HEK293 (cell line): ENCODE results near the gene DYNLRB1.

ENCODE experiments used
- KLF16 ChIP-seq: fragments of 450-650 bp; formaldehyde crosslinking; IDR thresholded peaks from 2 replicates; pipeline ENCODE4 v1.5.1; 2017; ENCODE audit warnings: missing biosample characterization, missing genetic modification characterization
- KLF7 ChIP-seq: fragments of 450-650 bp; formaldehyde crosslinking; IDR thresholded peaks from 2 replicates; pipeline ENCODE4 v1.5.1; 2016; ENCODE audit warnings: missing biosample characterization, missing genetic modification characterization, borderline replicate concordance
- WT1 ChIP-seq: fragments of 450-650 bp; formaldehyde crosslinking; IDR thresholded peaks from 2 replicates; pipeline ENCODE4 v1.5.1; 2016; ENCODE audit warnings: missing biosample characterization, missing genetic modification characterization
- ZFP37 ChIP-seq: fragments of 450-650 bp; formaldehyde crosslinking; IDR thresholded peaks from 2 replicates; pipeline ENCODE4 v1.5.1; 2016; ENCODE audit warnings: missing biosample characterization, missing genetic modification characterization
- ZNF366 ChIP-seq: fragments of 450-650 bp; formaldehyde crosslinking; conservative IDR thresholded peaks from 2 replicates; pipeline ENCODE4 v1.5.1; 2016; ENCODE audit warnings: missing biosample characterization, missing genetic modification characterization
- ZNF514 ChIP-seq: fragments of 450-650 bp; formaldehyde crosslinking; IDR thresholded peaks from 2 replicates; pipeline ENCODE4 v1.5.1; 2016; ENCODE audit warnings: missing biosample characterization, missing genetic modification characterization
- ZNF544 ChIP-seq: fragments of 450-650 bp; formaldehyde crosslinking; IDR thresholded peaks from 2 replicates; pipeline ENCODE4 v1.5.0; 2017; ENCODE audit warnings: missing biosample characterization, missing genetic modification characterization
- ZNF555 ChIP-seq: fragments of 450-650 bp; formaldehyde crosslinking; conservative IDR thresholded peaks from 2 replicates; pipeline ENCODE4 v1.5.1; 2017; ENCODE audit warnings: missing biosample characterization, mild to moderate bottlenecking, missing genetic modification characterization, inconsistent platforms
- ZNF560 ChIP-seq: fragments of 450-650 bp; formaldehyde crosslinking; IDR thresholded peaks from 2 replicates; pipeline ENCODE4 v1.5.1; 2017; ENCODE audit warnings: missing biosample characterization, missing genetic modification characterization, borderline replicate concordance
- ZNF561 ChIP-seq: fragments of 450-650 bp; IDR thresholded peaks from 2 replicates; pipeline ENCODE4 v1.5.1; 2018; ENCODE audit warnings: missing biosample characterization, missing genetic modification characterization, borderline replicate concordance
- ZNF623 ChIP-seq: fragments of 450-650 bp; formaldehyde crosslinking; IDR thresholded peaks from 2 replicates; pipeline ENCODE4 v1.5.1; 2016; ENCODE audit warnings: missing biosample characterization, missing genetic modification characterization
- ZNF76 ChIP-seq: fragments of 450-650 bp; formaldehyde crosslinking; IDR thresholded peaks from 2 replicates; pipeline ENCODE4; 2016; ENCODE audit warnings: low read depth, missing biosample characterization, missing genetic modification characterization, borderline replicate concordance
- ZNF768 ChIP-seq: fragments of 450-650 bp; formaldehyde crosslinking; IDR thresholded peaks from 2 replicates; pipeline ENCODE4 v1.5.1; 2018; ENCODE audit warnings: missing biosample characterization, mild to moderate bottlenecking, missing genetic modification characterization
- TF ChIP-seq, protein P1 (sequence below): fragments of 450-650 bp; formaldehyde crosslinking; IDR thresholded peaks from 2 replicates; pipeline ENCODE4 v1.5.1; 2016; ENCODE audit warnings: missing biosample characterization, missing genetic modification characterization, borderline replicate concordance
- TF ChIP-seq, protein P2 (sequence below): fragments of 450-650 bp; formaldehyde crosslinking; IDR thresholded peaks from 2 replicates; pipeline ENCODE4 v1.5.1; 2016; ENCODE audit warnings: missing biosample characterization, missing genetic modification characterization, low read depth
- TF ChIP-seq, protein P3 (sequence below): fragments of 450-650 bp; formaldehyde crosslinking; IDR thresholded peaks from 2 replicates; pipeline ENCODE4 v1.5.1; 2016; ENCODE audit warnings: missing biosample characterization, missing genetic modification characterization
- TF ChIP-seq, protein P4 (sequence below): fragments of 450-650 bp; formaldehyde crosslinking; IDR thresholded peaks from 2 replicates; pipeline ENCODE4 v1.5.1; 2016; ENCODE audit warnings: missing biosample characterization, missing genetic modification characterization, borderline replicate concordance
- TF ChIP-seq, protein P5 (sequence below): fragments of 450-650 bp; formaldehyde crosslinking; IDR thresholded peaks from 2 replicates; pipeline ENCODE4 v1.5.1; 2016; ENCODE audit warnings: missing biosample characterization, missing genetic modification characterization, low read depth
- TF ChIP-seq, protein P6 (sequence below): fragments of 450-650 bp; formaldehyde crosslinking; IDR thresholded peaks from 2 replicates; pipeline ENCODE4 v1.5.1; 2017; ENCODE audit warnings: missing biosample characterization, missing genetic modification characterization
- TF ChIP-seq, protein P7 (sequence below): fragments of 450-650 bp; formaldehyde crosslinking; IDR thresholded peaks from 2 replicates; pipeline ENCODE4 v1.5.1; 2017; ENCODE audit warnings: missing biosample characterization, missing genetic modification characterization
- TF ChIP-seq, protein P8 (sequence below): fragments of 450-650 bp; formaldehyde crosslinking; IDR thresholded peaks from 2 replicates; pipeline ENCODE4 v1.5.1; 2017; ENCODE audit warnings: missing biosample characterization, missing genetic modification characterization

The DYNLRB1 gene

DNA sequence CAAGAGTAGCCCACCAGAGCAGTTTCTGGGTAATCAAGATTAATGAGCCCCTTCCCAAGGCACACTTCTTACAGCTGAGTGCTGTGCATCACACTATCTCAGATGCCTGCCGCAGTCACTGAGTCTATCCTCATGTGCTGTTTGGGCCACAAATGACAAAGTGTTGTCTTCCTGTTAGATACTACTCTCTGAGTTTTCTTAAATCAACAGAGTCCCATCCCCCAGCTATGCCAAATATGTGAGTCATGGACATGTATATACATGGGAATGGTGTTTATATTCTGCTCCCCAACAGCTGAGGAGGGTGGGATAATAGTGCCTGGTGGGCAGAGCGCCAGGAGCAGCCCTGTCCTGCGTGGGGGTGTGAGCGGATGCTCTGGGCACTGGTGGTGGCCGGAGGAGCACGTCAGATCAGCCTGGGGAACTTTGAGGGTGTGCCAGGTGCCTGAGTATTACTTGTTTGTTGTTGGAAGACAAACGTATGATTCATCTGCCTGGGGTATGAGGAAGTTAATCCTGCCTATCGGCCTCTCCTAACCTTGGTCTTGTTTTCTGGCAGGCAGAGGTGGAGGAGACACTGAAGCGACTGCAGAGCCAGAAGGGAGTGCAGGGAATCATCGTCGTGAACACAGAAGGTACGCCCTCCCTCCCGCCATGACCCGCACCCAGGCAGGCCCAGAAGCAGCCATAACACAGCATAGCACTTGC is 9.6 kb downstream of the DYNLRB1 start (continued):
- TF ChIP-seq ZNF768 (tag by site-specific recombination) (no peak), ZNF561 (tag by site-specific recombination) (no peak), ZNF544 (no peak), KLF7 (no peak), ZNF555 (tag by site-specific recombination) (no peak), ZNF560 (tag by site-specific recombination) (no peak), ZNF514 (tag by site-specific recombination) (no peak), ZNF76 (no peak), ZFP37 (tag by site-specific recombination) (0 out of 2 replicates have a peak, but pooled peaks have one; percentile 43), ZNF366 (tag by site-specific recombination) (peak; percentile 69), WT1 (peak; percentile 59; the same call in 1 of the 2 replicates), KLF16 (tag by site-specific recombination) (no peak), ZNF623 (tag by site-specific recombination) (no peak)
- TF ChIP-seq, protein P1, sequence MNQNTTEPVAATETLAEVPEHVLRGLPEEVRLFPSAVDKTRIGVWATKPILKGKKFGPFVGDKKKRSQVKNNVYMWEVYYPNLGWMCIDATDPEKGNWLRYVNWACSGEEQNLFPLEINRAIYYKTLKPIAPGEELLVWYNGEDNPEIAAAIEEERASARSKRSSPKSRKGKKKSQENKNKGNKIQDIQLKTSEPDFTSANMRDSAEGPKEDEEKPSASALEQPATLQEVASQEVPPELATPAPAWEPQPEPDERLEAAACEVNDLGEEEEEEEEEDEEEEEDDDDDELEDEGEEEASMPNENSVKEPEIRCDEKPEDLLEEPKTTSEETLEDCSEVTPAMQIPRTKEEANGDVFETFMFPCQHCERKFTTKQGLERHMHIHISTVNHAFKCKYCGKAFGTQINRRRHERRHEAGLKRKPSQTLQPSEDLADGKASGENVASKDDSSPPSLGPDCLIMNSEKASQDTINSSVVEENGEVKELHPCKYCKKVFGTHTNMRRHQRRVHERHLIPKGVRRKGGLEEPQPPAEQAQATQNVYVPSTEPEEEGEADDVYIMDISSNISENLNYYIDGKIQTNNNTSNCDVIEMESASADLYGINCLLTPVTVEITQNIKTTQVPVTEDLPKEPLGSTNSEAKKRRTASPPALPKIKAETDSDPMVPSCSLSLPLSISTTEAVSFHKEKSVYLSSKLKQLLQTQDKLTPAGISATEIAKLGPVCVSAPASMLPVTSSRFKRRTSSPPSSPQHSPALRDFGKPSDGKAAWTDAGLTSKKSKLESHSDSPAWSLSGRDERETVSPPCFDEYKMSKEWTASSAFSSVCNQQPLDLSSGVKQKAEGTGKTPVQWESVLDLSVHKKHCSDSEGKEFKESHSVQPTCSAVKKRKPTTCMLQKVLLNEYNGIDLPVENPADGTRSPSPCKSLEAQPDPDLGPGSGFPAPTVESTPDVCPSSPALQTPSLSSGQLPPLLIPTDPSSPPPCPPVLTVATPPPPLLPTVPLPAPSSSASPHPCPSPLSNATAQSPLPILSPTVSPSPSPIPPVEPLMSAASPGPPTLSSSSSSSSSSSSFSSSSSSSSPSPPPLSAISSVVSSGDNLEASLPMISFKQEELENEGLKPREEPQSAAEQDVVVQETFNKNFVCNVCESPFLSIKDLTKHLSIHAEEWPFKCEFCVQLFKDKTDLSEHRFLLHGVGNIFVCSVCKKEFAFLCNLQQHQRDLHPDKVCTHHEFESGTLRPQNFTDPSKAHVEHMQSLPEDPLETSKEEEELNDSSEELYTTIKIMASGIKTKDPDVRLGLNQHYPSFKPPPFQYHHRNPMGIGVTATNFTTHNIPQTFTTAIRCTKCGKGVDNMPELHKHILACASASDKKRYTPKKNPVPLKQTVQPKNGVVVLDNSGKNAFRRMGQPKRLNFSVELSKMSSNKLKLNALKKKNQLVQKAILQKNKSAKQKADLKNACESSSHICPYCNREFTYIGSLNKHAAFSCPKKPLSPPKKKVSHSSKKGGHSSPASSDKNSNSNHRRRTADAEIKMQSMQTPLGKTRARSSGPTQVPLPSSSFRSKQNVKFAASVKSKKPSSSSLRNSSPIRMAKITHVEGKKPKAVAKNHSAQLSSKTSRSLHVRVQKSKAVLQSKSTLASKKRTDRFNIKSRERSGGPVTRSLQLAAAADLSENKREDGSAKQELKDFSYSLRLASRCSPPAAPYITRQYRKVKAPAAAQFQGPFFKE (tag by site-specific recombination) = no peak
- TF ChIP-seq, protein P2, sequence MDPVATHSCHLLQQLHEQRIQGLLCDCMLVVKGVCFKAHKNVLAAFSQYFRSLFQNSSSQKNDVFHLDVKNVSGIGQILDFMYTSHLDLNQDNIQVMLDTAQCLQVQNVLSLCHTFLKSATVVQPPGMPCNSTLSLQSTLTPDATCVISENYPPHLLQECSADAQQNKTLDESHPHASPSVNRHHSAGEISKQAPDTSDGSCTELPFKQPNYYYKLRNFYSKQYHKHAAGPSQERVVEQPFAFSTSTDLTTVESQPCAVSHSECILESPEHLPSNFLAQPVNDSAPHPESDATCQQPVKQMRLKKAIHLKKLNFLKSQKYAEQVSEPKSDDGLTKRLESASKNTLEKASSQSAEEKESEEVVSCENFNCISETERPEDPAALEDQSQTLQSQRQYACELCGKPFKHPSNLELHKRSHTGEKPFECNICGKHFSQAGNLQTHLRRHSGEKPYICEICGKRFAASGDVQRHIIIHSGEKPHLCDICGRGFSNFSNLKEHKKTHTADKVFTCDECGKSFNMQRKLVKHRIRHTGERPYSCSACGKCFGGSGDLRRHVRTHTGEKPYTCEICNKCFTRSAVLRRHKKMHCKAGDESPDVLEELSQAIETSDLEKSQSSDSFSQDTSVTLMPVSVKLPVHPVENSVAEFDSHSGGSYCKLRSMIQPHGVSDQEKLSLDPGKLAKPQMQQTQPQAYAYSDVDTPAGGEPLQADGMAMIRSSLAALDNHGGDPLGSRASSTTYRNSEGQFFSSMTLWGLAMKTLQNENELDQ (tag by site-specific recombination) = no peak
- TF ChIP-seq, protein P3, sequence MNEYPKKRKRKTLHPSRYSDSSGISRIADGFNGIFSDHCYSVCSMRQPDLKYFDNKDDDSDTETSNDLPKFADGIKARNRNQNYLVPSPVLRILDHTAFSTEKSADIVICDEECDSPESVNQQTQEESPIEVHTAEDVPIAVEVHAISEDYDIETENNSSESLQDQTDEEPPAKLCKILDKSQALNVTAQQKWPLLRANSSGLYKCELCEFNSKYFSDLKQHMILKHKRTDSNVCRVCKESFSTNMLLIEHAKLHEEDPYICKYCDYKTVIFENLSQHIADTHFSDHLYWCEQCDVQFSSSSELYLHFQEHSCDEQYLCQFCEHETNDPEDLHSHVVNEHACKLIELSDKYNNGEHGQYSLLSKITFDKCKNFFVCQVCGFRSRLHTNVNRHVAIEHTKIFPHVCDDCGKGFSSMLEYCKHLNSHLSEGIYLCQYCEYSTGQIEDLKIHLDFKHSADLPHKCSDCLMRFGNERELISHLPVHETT (tag by site-specific recombination) = no peak
- TF ChIP-seq, protein P4, sequence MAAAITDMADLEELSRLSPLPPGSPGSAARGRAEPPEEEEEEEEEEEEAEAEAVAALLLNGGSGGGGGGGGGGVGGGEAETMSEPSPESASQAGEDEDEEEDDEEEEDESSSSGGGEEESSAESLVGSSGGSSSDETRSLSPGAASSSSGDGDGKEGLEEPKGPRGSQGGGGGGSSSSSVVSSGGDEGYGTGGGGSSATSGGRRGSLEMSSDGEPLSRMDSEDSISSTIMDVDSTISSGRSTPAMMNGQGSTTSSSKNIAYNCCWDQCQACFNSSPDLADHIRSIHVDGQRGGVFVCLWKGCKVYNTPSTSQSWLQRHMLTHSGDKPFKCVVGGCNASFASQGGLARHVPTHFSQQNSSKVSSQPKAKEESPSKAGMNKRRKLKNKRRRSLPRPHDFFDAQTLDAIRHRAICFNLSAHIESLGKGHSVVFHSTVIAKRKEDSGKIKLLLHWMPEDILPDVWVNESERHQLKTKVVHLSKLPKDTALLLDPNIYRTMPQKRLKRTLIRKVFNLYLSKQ (tag by site-specific recombination) = no peak
- TF ChIP-seq, protein P5, sequence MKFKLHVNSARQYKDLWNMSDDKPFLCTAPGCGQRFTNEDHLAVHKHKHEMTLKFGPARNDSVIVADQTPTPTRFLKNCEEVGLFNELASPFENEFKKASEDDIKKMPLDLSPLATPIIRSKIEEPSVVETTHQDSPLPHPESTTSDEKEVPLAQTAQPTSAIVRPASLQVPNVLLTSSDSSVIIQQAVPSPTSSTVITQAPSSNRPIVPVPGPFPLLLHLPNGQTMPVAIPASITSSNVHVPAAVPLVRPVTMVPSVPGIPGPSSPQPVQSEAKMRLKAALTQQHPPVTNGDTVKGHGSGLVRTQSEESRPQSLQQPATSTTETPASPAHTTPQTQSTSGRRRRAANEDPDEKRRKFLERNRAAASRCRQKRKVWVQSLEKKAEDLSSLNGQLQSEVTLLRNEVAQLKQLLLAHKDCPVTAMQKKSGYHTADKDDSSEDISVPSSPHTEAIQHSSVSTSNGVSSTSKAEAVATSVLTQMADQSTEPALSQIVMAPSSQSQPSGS (tag by site-specific recombination) = no peak
- TF ChIP-seq, protein P6, sequence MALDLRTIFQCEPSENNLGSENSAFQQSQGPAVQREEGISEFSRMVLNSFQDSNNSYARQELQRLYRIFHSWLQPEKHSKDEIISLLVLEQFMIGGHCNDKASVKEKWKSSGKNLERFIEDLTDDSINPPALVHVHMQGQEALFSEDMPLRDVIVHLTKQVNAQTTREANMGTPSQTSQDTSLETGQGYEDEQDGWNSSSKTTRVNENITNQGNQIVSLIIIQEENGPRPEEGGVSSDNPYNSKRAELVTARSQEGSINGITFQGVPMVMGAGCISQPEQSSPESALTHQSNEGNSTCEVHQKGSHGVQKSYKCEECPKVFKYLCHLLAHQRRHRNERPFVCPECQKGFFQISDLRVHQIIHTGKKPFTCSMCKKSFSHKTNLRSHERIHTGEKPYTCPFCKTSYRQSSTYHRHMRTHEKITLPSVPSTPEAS (tag by site-specific recombination) = no peak
- TF ChIP-seq, protein P7, sequence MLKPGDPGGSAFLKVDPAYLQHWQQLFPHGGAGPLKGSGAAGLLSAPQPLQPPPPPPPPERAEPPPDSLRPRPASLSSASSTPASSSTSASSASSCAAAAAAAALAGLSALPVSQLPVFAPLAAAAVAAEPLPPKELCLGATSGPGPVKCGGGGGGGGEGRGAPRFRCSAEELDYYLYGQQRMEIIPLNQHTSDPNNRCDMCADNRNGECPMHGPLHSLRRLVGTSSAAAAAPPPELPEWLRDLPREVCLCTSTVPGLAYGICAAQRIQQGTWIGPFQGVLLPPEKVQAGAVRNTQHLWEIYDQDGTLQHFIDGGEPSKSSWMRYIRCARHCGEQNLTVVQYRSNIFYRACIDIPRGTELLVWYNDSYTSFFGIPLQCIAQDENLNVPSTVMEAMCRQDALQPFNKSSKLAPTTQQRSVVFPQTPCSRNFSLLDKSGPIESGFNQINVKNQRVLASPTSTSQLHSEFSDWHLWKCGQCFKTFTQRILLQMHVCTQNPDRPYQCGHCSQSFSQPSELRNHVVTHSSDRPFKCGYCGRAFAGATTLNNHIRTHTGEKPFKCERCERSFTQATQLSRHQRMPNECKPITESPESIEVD (tag by site-specific recombination) = no peak
- TF ChIP-seq, protein P8, sequence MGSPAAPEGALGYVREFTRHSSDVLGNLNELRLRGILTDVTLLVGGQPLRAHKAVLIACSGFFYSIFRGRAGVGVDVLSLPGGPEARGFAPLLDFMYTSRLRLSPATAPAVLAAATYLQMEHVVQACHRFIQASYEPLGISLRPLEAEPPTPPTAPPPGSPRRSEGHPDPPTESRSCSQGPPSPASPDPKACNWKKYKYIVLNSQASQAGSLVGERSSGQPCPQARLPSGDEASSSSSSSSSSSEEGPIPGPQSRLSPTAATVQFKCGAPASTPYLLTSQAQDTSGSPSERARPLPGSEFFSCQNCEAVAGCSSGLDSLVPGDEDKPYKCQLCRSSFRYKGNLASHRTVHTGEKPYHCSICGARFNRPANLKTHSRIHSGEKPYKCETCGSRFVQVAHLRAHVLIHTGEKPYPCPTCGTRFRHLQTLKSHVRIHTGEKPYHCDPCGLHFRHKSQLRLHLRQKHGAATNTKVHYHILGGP = no peak
